NOMO-1 treated with dmso at 0.1 percent for 144 hours (cell line): ENCODE measurements around the gene EDEM3.
"Not testable (repeated sequence)": the region's sequence is repeated elsewhere in the genome, so short reads cannot be mapped to it uniquely, and the experiment has no call there.

Source experiments
- DNase-seq: peaks from one replicate; lab custom pipeline; 2025; ENCODE audit not compliant: unreplicated experiment; lab: John Stamatoyannopoulos, UW

Gene EDEM3

DNA sequence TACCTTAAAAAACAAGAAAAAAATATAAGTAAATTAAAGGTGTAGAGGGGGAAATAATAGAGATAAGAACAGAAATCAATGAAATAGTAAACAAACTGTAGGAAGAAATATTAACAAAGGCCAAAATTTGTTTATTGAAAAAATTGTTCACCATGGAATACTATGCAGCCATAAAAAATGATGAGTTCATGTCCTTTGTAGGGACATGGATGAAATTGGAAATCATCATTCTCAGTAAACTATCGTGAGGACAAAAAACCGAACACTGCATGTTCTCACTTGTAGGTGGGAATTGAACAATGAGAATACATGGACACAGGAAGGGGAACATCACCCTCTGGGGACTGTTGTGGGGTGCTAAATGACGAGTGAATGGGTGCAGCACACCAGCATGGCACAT lies 75.2 kb downstream of the EDEM3 start:
- not testable (repeated sequence) for DNase-seq

GRCh38 chr1:184677344-184677743 lies 77.3 kb downstream of the EDEM3 start:
- no peak for DNase-seq

DNA sequence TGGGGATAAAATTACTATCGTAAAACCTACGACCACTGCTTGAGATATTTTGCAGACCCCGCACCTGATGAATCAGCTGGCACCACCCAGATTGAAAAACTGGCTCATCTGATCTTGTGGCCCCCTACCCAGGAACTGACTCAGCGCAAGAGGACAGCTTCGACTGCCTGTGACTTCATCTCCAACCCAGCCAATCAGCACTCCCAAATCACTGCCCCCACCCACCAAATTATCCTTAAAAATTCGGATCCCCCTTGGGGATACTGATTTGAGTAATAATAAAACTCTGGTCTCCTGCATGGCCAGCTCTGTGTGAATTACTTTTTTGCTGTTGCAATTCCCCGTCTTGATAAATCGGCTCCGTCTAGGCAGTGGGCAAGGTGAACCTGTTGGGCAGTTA lies 81.4 kb downstream of the EDEM3 start:
- DNase-seq = no peak

GRCh38 chr1:184672013-184672726 lies 82.5 kb downstream of the EDEM3 start:
- no peak for DNase-seq

DNA sequence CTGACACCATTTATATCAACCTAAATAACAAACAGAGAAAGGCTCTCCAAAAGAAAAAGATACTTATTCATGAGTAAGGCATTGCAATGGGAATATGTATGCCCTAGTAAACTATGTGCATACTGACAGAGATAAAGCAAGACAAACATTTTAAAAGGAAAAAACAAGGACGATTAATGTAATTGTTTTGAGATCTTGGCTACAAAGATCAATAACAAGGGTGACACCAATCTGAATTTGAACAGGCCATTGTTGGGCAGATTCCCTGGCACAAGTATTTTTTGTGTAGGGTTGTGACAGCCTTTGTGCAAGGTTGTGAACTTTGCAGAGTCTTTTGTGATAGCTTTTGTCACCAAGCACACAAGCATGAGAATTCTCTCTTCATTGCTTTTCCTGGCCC lies 85.3 kb downstream of the EDEM3 start:
- no peak for DNase-seq

GRCh38 chr1:184665360-184665759 lies 89.3 kb downstream of the EDEM3 start:
- DNase-seq = no peak

DNA sequence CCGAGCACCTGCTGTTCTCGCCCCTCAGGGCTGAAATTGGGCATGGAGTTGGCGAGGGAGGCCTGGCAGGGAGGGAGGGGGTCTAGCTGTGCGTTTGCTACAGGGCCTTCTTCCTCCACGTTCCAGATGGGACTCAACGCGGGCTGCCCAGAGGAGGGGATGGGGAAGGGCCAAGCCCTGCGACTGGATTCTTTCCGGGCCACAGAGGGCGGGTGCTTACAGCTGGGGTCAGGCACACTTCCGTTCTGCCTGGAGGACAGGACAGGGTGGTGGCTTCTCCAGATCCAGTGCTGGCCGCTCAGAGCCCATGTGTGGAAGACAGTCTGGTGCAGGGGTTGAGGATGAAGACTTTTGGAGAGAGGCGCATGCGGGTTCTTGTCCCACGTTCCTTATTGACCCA lies 90.0 kb downstream of the EDEM3 start:
- no peak for DNase-seq

DNA sequence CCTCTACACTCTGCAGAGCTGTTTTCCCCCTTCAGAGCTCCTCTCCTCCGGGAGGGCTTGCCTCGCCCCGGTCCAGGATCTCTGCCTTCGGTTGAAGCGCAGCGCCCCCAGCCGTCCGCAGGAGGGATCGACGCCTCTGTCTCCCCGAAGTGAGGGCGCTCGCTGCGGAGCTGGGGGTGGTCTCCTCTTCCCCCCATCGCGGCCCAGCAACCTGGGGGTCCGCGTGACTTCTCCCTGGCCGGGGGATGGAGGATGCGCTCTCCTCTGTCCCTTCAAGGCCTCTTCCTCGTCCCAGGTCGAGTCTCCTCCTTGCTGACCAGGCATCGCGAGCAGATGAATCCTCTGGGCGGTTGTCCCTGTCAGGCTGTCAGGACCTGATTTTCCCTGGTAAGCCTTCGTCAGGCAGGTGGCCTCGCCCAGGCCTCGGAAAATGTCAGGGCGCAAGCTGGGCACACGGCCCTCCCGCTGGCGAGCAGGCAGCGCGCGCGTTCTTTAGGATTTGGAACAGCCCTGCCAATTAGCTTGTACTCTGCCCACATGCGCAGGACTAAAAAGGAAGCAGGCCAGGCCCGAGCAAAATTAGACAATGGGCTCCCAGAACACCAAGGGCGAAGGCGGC lies 90.5 kb downstream of the EDEM3 start:
- peak; percentile 42 for DNase-seq

DNA sequence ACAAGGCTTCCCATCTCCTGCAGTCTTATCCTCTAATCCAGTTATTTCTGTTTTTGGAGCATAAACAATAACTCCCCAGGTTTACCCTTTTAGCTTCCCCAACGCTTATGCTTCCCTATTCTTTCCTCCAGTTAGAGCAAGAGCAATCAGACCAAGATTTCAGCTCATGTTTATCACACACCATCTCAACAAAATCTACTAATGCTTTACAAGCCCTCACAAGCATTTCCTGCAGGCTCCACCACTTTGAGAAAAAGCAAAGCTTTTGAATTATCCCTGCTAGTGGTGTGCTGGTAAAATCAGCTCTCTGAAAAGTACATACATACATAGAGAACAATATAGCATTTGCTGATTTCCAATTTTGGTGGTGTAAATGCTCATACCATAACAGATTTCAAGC lies 92.9 kb downstream of the EDEM3 start:
- DNase-seq = no peak

DNA sequence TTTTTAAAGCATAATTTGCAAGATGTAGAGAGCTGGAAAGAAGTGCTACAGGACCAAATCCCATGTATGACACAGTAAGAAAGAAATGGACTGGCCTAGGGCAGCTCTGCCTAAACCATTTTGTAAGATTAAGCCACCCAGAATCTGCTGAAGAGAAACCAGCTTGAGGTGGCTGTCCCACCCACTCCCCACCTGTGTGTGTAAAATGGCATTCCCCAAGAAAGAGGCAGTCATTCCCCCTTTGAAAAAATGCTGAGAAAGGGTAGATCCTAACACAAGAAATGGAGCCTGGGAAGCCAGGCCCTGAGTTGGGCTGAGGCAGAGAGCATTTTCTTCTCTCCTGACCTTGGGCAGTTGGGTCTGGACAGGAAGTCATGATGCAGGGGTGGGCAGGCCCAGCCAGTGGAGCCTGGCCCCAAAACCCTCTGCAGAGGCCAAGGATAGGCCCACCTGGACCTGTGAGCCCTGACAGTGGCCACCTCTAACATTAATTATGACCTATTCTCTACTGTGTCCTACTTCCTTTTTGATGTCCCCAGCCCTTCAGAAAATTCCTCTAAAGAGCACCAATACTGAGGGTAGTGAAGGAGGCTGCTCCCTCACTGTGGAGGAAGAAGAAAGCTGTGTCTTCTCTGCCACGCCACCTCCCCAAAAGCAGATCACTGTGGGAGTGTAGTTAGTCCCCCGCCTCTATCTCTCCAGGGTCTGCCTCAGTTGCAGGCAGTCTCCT lies 94.0 kb downstream of the EDEM3 start:
- no peak for DNase-seq

- DNase-seq = no peak
Observed at GRCh38 chr1:184658055-184658454, 96.6 kb downstream of the EDEM3 start.

- no peak for DNase-seq
Observed at GRCh38 chr1:184656221-184656620, 98.4 kb downstream of the EDEM3 start.

- no peak for DNase-seq
Observed at GRCh38 chr1:184655185-184655584, 99.5 kb downstream of the EDEM3 start.

DNA sequence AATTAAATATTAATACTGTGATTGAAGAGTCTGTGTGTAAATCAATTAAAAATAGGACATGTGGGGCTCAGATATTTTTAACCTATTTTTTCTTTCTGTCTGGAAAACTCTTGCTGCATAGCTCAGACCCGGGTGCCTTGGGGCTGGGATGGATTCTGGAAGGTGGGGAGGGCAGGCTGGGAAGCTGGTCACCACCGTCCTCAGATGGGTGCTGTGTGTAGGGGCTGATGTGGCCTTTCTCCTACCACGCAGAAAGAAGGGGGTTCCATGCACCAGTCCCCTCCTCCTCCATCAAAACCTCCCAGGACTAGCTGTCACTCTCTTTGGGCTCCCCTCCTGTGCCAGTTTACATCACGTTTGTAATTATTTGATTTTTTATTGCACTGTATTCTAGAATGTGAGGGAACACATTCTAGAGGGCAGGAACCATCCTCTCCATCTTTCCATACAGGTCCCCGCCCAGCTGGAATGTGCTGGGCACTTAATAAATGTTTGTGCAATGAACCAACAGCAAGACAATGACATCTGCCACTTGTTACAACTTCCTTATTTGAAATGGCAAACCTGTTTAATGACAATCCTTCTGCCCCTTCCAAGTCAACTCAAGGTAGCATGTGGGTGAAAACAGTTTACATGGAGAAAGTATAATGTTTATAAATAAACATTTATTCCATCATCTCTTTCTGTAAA lies 104.3 kb downstream of the EDEM3 start:
- DNase-seq = no peak

- DNase-seq = peak; percentile 17
Observed at GRCh38 chr1:184649451-184649888, 105.2 kb downstream of the EDEM3 start.

DNA sequence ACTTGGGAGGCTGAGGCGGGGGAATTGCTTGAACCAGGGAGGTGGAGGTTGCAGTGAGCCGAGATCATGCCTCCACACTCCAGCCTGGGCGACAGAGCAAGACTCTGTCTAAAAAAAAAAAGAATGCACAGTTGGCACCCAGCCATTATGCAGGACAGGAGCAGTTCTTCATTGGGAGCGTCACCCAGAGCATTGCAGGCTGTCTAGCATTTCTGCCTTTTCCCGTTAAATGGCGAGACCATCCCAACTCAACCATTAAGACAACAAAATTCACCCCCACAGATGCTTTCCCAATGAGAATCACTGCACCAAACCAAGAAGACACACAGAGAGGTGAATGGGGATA lies 105.8 kb downstream of the EDEM3 start:
- no peak for DNase-seq

DNA sequence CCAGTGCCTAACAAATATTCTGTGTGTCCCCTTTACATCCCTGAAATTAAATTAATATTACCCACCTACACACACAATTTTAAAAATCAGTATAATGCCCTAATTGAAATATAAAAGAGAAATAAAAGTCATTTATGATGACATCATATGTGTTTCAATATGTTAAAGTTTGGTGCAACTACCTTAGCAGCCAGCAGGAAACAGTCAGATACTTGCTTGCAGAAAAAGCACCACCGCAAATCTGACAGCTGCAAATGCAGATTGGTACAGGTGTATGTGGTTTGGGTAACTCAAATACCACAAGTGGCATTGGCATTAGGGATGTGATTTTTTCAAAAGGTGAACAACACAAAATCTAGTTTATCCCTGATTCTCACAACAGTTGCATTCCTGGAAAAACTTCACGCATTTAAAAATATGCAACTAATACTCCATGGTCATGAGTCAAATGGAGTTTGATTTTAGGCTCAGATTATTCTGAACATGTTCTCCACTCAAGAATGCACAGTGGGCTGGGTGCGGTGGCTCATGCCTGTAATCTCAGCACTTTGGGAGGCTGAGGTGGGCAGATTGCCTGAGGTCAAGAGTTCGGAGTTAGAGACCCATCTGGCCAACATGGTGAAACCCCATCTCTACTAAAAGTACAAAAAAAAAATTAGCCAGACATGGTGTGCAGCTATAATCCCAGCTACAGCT lies 106.3 kb downstream of the EDEM3 start:
- DNase-seq = no peak

DNA sequence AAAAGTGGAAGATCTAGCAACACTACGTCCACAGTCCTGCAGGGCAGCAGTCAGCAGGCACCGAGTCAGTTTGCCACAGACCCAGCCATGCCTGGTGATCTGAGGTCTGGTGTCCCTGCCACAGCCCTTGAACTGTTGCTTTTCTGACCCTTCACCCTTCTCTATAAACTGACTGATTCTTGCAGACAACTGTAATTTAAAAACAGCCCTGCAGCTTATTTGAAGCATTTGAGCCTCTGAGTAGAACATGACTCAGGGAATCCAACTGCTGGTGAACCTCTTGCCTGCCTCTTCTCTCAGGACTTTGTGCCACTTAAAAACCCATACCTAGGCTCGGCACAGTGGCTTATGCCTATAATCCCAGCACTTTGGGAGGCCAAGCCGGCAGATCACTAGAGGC lies 107.2 kb downstream of the EDEM3 start:
- no peak for DNase-seq

DNA sequence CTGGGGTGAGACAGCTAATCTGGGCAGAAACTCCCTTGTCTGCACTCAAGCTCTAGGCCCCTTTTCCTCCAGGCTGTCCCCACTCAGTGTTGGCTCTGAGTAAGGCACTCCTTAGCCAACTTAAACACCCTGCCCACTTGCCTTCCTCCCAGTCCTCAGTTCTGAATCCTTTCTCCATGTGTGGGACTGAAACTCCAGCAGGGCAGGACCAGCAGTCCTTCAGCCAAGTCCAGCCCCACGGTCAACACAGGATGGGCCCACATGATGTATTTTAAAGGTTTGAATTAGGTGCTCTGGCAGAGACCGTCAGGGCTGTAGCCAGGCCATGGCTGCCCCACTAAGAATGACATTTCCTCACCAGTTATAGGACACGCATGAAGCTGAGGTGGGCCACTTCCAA lies 107.8 kb downstream of the EDEM3 start:
- DNase-seq = no peak

GRCh38 chr1:184646178-184646701 lies 108.4 kb downstream of the EDEM3 start:
- DNase-seq = no peak

DNA sequence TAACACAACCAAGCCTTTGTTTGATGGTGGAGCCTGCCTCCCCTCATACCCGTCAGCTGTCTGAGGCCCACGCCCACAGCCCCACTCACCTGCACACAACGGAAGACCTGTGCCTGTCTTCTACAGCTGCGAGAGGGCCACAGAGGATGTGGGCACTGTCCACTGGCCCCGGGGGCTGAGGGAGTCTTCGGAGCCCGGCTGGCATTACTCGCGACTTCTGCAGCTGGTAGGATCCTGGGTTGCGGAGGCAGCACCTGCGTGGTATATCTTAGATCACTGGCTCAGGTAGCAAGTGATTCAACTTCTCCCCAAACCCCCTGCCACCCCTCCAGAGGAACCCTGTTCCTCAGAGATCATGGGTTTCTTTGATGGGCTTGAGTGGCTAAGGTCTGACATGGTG lies 109.9 kb downstream of the EDEM3 start:
- DNase-seq = no peak
